MM.1S (cell line): ENCODE measurements around the gene ZNF521.

Source experiments
- CTCF ChIP-seq: fragments of 300-600 bp; sonication (generic); IDR thresholded peaks from 2 replicates; pipeline ENCODE4 v1.5.1; 2016; ENCODE audit warnings: antibody characterized with exemption, low read length, mixed read lengths
- EZH2 ChIP-seq: fragments of 300-600 bp; sonication (generic); optimal IDR thresholded peaks from 2 replicates; pipeline ENCODE3; 2017; ENCODE audit warnings: low read depth, mild to moderate bottlenecking, antibody characterized with exemption, low read length, mixed read lengths
- EZH2phosphoT487 ChIP-seq: fragments of 300-600 bp; sonication (generic); IDR thresholded peaks from 2 replicates; pipeline ENCODE4 v1.6.1; 2018; ENCODE audit warnings: antibody characterized with exemption, low read length

DNA sequence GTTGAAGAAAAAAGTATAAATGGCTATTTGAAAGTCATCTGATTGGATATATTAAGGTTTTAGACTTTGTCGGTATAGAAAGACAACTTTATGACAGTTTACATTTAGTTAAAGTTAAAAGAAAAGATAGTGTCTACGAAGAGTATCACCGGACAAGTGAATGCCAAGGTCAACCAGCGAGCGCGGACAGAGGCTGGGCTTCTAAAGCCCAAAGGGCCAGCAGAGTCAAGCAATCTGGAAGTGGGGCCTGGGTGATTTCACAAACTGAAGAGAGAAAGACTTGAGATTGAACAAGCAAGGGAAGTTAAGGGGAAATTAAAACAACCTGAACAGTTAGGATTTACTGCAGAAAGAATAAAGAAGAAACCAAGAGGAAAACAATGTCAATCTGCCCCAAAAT, 16.3 kb downstream of the ZNF521 start:
- no peak for TF ChIP-seq EZH2phosphoT487
- TF ChIP-seq EZH2 = no peak
- TF ChIP-seq CTCF = no peak
